K562 treated with DMSO at 1 percent for 24 hours (cell line): ENCODE data around the gene DIPK1C. TPM values are rescaled to one million over a fixed set of nuclear protein-coding genes. Genes with fewer than 3 reads are reported as not detected.

Source experiments
- total RNA-seq: library from RNA; unstranded; fragments of 300-600 nt; gene quantifications from 2 replicates; pipeline ENCODE4 v1.2.3, GENCODE V29; 2022; ENCODE audit warnings: low read depth; ENCODE audit not compliant: insufficient read depth

Gene DIPK1C
- total RNA-seq = 1.5 and 1.7 TPM in 2 replicates

DNA sequence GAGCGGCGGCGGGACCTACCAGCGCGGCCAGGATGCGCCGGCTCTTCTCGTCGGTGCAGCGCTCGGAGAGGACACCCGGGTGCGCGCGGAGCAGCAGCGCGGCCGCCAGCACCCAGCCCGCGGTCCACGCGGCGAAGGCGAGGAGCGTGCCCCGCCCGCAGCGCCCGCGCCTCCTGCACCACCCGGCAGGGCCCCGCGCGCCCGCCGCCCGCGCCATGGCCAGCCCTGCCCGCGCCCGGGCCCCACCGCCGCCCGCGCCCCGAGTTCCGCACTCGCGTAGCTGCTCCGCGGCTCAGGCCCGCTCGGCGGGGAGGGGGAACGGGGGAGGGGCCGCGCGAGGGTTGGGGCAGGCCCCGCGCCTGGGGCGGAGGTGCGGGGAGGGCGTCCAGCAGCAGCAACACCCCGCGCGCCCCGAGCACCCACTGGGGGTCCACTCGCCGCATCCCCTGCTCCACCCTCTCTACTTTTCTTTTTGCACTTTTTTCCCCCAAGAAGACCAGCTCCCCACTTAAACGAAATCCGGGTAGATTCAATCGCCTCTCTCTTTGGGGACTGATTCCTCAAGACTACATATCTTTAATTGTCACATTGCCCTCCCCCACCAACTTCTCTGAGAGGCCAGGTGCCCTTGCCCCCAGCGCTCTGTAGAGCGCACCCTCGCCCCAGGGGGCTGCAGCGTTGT is at the start of gene DIPK1C:
TSS of gene DIPK1C (minus strand) at position 266 of the 682 bp plus-strand sequence. CDS start at position 217, 49 bp downstream.

GRCh38 chr18:74495581-74496507 is 38.7 kb upstream of the DIPK1C start, which contains the start of gene CNDP2:
Gene CNDP2 (plus strand): TSS chr18:74496363. CDS start chr18:74499974, 3,611 bp downstream.

Other genes starting within 250 kb of the DIPK1C start
- 14.3 and 14.4 TPM in 2 replicates for gene CYB5A, start 165.3 kb downstream of the DIPK1C start, total RNA-seq
- gene C18orf63, start 141.5 kb downstream of the DIPK1C start, total RNA-seq = not detected in 2 replicates
- gene CNDP2, start 39.1 kb upstream of the DIPK1C start, total RNA-seq = 74.6 and 75.2 TPM in 2 replicates
- gene CNDP1, start 77.2 kb upstream of the DIPK1C start, total RNA-seq = not detected in 2 replicates
- gene ZNF407, start 140.6 kb upstream of the DIPK1C start, total RNA-seq = 2.1 and 2.3 TPM in 2 replicates